GM18517 (cell line): ENCODE results near the gene ST6GALNAC3.
"Not testable (repeated sequence)": the region's sequence is repeated elsewhere in the genome, so short reads cannot be mapped to it uniquely, and the experiment has no call there.

Source experiments
- ATAC-seq: cut with Tn5 transposase; IDR thresholded peaks from one replicate; pipeline ENCODE4 v1.9.1; 2021; ENCODE audit warnings: mild to moderate bottlenecking, moderate library complexity; ENCODE audit not compliant: unreplicated experiment

ST6GALNAC3 gene

GRCh38 chr1:76070538-76070937 lies 4.0 kb upstream of the ST6GALNAC3 start:
- ATAC-seq: no peak

GRCh38 chr1:76073481-76073880 lies 1.1 kb upstream of the ST6GALNAC3 start:
- ATAC-seq: no peak

- no peak for ATAC-seq
Measured at GRCh38 chr1:76075188-76075489, 593 bp downstream of the ST6GALNAC3 start.

GRCh38 chr1:76075877-76076276 lies 1.3 kb downstream of the ST6GALNAC3 start:
- ATAC-seq: peak; percentile 56

GRCh38 chr1:76079475-76080227 lies 5.1 kb downstream of the ST6GALNAC3 start:
- ATAC-seq: no peak

DNA sequence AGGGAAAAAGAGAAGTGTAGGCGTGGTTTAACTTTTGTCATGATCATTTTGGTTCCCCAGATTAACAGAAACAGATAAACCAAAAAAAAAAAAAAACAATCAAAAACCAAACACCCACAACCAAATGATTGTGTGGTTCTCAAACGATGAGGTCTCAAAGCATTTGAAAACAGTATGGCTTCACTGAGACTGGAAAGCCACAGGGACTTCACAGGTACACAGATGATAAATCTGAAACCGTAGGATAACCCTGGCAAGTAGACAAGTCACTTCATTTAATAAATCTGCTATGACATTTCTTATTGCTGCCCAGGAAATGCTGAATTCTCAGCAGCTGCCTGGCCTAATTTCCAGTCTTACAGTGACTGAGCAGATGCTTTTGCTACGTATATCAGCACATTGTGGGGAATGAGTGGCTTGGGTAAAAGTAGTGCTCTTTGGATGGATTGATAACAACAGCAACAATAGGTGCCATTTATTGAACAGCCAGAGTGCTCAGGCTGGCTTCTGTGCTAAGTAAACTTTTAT lies 6.1 kb downstream of the ST6GALNAC3 start:
- ATAC-seq: no peak

GRCh38 chr1:76082062-76082461 lies 7.5 kb downstream of the ST6GALNAC3 start:
- no peak for ATAC-seq

DNA sequence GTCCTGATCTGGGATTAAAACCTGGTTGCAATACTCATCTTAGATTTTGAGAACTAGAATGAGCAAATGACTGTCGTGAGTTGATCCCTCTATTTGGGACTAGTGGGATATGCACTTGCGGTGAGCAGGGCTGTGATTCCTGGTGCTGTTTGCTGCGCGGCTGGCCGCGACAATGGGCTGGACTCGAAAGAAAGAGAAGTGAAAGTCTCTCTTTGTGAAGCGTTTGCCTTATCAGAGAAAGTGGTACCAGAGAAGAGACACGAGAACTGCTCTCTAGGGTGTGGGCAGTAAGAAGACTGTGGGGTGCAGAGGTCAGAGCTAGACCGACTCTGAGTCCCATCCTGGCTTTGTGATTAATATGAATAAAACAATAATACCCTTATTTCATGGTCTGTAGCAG lies 8.6 kb downstream of the ST6GALNAC3 start:
- ATAC-seq: no peak

DNA sequence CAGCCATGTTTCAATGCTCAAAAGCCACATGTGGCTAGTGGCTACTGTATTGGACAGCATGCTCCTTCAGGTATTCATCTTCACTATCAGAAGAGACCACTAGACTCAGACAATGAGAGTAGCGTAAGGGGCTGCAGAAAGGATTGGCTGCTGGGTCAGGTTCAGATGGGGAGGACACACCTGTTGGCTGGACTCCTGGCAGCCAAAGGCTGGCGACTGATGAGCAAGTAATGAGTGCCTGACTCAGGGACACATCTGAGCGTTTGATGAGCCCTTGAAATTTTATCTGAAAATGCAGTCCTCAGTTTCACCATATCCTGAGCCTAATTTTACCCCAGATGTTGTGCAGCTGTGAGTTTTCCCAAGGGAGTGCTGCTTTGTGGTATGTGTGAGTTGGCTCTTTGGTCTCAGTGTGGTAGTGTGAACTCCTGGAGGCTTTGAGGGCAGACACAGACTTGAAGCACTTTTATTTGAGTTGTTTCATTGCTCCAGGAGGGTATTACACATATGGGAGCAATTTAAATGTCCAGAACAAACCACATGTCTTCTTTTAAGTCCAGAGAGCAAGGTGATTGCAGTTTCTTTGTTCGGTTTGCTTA lies 9.6 kb downstream of the ST6GALNAC3 start:
- no peak for ATAC-seq

DNA sequence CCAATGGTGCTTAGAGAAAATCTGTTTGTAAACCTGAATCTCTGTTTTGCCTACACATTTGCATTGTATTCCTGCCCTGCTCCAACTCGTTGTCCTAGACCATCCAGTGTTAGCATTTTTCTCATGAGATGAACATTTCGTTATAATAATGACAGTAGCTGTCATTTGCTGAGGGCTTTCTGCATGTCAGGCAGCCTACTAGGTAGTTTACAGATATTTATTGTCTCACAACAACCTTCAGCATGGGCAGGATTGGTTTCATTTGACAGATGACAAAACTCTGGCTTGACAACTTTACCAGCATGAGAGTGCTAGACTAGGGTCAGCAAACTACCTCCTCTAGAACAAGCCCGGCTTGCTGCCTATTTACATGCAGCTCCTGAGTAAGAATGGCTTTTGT lies 10.1 kb downstream of the ST6GALNAC3 start:
- no peak for ATAC-seq

- no peak for ATAC-seq
Measured at GRCh38 chr1:76086109-76086508, 11.6 kb downstream of the ST6GALNAC3 start.

- no peak for ATAC-seq
Measured at GRCh38 chr1:76086597-76086996, 12.1 kb downstream of the ST6GALNAC3 start.

GRCh38 chr1:76090283-76091203 lies 16.0 kb downstream of the ST6GALNAC3 start:
- ATAC-seq: no peak

GRCh38 chr1:76092812-76093211 lies 18.3 kb downstream of the ST6GALNAC3 start:
- ATAC-seq: no peak

GRCh38 chr1:76093522-76094312 lies 19.2 kb downstream of the ST6GALNAC3 start:
- ATAC-seq: no peak

- no peak for ATAC-seq
Measured at GRCh38 chr1:76095802-76096201, 21.3 kb downstream of the ST6GALNAC3 start.

DNA sequence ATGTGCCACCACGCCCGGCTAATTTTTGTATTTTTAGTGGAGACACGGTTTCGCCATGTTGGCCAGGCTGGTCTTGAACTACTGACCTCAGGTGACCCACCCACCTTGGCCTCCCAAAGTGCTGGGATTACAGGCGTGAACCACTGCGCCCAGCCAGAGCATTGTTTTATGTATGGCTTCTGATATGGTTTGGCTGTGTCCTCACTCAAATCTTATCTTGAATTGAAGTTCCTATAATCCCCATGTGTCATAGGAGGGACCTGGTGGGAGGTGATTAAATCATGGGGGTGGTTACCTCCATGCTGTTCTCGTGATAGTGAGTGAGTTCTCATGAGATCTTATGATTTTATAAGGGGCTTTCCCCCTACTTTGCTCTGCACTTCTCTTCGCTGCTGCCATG lies 22.5 kb downstream of the ST6GALNAC3 start:
- ATAC-seq: not testable (repeated sequence)

GRCh38 chr1:76098845-76099244 lies 24.3 kb downstream of the ST6GALNAC3 start:
- no peak for ATAC-seq

- ATAC-seq: no peak
Measured at GRCh38 chr1:76101548-76101947, 27.0 kb downstream of the ST6GALNAC3 start.

GRCh38 chr1:76102046-76102445 lies 27.5 kb downstream of the ST6GALNAC3 start:
- no peak for ATAC-seq

DNA sequence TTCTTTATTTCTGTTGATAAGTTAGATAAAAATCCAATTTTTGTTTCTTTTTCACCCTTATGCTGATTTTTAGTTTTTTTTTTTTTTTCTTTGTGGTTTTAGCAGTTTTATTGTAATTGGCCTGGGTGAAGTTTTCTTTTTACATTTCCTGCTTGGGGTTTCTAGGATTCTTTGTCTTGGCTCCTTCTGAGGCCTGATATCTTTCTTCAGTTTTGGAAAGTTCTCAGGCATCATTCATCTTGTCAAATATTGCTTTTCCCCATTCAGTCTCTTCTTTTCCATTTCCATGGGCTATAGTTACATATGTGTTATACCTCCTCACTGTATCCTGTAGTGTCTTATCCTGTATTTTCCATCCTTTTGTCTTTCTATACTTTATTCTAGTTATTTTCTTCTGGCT lies 28.5 kb downstream of the ST6GALNAC3 start:
- no peak for ATAC-seq
